HG03354 (cell line): ENCODE measurements around the gene TSHZ3.

ENCODE experiments used
- ATAC-seq: cut with Tn5 transposase; IDR thresholded peaks from one replicate; pipeline ENCODE4 v1.9.1; 2021; ENCODE audit warnings: mild to moderate bottlenecking; ENCODE audit not compliant: unreplicated experiment, poor library complexity, severe bottlenecking

The TSHZ3 gene

GRCh38 chr19:31269425-31270127 lies 79.7 kb downstream of the TSHZ3 start:
- no peak for ATAC-seq

GRCh38 chr19:31268751-31269383 lies 80.4 kb downstream of the TSHZ3 start:
- ATAC-seq: no peak

- no peak for ATAC-seq
Observed at GRCh38 chr19:31266731-31267130, 82.5 kb downstream of the TSHZ3 start.

GRCh38 chr19:31266196-31266595 lies 83.0 kb downstream of the TSHZ3 start:
- ATAC-seq: no peak

DNA sequence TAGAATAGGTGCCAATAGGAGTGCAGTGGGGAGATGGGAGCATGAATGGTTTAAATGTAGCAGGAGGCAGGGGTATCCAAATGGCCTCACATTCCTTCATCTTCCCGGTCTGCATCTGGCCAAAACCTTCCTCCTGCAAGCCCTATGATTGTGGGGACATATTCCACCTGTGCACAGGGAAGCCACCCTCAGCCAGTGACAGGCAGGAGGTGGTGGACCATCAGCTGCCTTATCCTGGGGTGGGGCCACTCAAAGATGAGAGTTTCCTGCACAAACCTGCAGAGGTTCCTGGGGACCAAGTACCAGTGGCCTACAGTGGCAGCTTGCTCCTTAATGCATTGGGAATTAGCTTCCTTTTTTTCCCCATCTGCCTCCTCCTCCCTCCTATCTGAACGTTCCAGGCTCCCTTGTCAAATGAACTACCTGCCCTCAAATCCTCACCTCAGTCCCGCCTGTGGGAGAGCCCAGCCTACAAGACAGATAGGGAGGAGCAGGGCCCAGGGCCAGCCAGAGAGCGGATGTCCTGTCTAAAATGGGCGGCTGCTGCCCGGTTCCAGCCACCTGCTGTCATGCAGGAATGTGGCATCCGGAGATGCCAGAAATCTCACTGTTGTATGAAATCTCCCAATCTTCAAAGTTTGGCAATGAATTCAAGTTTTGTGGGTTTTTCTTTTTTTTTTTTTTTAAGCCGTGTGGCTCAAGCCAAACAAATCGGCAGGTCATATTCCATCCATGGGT lies 85.0 kb downstream of the TSHZ3 start:
- no peak for ATAC-seq

- no peak for ATAC-seq
Observed at GRCh38 chr19:31263328-31263727, 85.9 kb downstream of the TSHZ3 start.

GRCh38 chr19:31262725-31263191 lies 86.5 kb downstream of the TSHZ3 start:
- ATAC-seq: no peak

- ATAC-seq: no peak
Observed at GRCh38 chr19:31261603-31262212, 87.5 kb downstream of the TSHZ3 start.

DNA sequence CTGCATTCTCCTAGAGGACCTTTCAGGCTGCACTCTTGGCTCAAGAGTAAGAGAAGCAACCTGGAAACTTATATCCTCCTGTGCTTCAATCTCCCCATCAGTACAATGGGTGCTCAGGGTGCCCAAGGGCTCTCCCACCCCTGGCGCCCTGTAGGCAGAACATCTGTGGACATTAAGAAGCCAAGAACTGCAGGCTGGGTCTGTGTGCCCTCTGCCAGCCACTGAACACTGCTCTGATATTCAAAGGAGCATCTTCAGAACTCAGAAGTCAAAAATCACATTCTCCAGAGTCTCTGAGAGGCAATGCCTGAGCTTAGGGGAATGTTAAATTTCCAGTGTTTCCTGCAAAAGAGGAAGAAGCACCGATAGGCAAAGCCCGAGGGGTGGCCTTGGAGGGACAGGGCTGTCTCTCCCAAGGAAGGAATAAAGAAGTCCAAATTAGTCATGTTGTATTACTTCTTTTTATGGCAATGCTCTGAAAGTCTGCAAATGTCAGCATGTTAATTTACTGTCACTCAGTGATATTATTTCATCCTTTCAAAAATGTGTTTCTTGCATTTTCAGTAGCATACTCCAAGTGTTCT lies 88.1 kb downstream of the TSHZ3 start:
- no peak for ATAC-seq

DNA sequence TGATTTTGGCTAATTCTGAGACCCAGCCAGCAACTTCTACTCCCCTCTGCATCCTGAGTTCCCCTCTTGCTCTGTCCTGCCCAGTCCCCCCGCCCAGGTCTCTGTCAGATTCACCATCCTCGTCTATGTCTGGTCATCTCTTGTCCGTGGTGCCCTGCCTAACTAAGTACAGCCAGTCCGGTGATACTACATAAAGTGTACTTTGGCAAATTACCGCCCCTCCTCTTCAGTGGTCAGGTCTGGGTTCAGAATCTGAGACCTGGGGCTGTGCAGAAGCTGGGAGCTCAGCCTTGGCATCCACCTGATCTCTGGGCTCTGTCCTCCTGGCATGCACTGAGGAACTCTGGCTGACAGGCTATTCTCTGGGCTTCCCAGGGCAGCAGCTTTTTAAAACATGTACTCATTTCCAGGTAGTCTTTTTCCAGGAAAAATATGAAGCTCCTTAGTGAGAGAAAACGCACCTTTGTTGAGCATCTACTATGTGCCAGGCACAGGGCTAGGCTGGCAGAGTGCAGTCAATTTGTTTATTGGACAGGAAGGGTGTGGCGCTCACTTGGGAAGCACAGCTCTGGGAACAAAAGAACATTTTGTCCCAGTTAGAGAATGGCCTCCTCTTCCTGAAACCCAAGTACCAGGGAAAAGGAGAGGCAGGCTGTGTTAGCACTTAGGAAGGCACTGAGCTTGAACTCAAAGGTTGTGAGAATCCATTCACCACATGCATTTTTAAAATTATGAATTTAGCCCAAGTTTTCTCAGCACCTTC lies 88.9 kb downstream of the TSHZ3 start:
- ATAC-seq: no peak

GRCh38 chr19:31258211-31259052 lies 90.8 kb downstream of the TSHZ3 start:
- ATAC-seq: no peak

DNA sequence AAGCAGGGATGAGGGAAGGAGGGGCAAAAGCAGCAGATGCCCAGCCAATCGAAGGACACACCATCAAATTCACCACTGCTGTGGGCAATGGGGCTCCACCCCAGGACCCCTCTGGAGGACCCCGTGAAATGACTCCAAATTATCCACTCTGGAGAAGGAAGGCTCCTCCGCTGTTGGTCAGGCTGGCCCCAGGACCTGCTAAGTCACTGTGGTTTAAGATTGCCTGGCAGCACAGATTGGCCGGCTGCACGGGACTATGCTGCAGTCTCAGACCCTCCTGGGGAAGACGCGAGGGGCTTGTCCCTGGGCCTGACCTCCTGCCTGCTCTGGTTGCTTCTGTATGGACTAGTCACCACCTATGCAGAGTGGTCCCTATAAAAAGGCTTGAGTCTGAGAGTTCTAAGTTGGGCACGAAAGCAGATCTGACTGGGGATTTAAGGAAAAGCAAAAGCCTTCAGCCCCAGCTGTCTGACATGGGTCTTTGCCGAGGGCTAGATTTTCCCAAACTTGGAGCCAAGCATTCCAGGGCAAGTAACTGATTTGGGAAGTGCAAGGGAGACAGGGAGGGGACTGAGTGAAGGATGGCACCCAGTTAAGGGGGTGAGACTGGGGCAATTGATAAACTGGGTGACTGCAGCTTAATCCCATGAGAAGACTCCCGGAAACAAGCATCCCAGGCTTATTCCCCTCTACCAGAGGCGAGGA lies 91.7 kb downstream of the TSHZ3 start:
- no peak for ATAC-seq

GRCh38 chr19:31257025-31257424 lies 92.2 kb downstream of the TSHZ3 start:
- ATAC-seq: no peak

- no peak for ATAC-seq
Observed at GRCh38 chr19:31256593-31256960, 92.7 kb downstream of the TSHZ3 start.

DNA sequence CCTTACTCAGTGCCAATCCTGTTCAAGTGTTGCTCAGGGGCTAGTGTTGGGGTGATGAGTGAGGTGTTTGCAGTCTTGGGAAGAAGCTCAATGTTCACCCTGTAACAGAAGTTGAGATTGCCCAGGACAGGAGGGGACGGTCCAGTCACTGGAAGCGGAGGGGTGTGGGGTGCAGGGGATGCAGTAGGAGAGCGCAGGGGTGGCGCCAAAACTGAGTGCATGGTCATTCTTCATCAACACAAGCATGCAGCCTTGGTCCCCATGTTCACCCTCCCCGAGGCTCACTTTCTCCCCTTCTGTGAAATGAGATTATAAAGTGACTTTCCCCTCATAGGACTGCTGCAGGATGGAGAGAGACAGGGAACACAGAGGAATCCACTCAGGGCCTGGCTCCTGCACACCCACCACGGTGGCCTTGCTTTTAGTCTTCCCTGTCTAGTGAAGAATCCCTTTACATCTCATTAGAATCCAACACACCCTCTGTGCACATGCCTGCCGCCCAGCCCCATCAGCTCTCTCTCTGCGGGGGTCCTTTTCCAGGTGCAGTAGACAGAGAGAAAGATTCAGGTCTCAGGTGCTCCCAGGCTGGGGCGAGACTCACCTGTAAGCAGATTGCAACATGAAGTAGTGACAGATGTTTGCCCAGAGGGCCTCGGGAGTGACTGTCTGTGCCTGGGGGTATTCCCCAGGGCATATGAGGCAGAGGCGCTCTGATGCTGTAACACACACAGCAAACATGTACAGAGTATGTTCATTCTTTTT lies 93.2 kb downstream of the TSHZ3 start:
- no peak for ATAC-seq

GRCh38 chr19:31255174-31255799 lies 93.9 kb downstream of the TSHZ3 start:
- no peak for ATAC-seq

GRCh38 chr19:31254611-31255010 lies 94.6 kb downstream of the TSHZ3 start:
- ATAC-seq: no peak
